GM23338 (cell line): Measurements from ENCODE around the gene PPP6R3. TPM values are rescaled to one million over a fixed set of nuclear protein-coding genes. Genes with fewer than 3 reads are reported as not detected.

ENCODE experiments used
- ATAC-seq: fragments of 200-7000 bp; cut with Tn5 transposase; 3 replicates; pipeline ENCODE4 v1.9.1; 2020
- DNase-seq: peaks from one replicate; pipeline ENCODE4 v3.0.0-alpha.2; 2015; ENCODE audit warnings: low spot score
- H2AFZ ChIP-seq: fragments of 200-600 bp; sonication (generic); 2 replicates; pipeline ENCODE4 v1.8.0; 2016; ENCODE audit warnings: antibody characterized with exemption, mild to moderate bottlenecking, moderate library complexity
- H3F3A ChIP-seq: fragments of 200-600 bp; sonication (generic); replicated peaks from 2 replicates; pipeline ENCODE4 v1.8.0; 2017; ENCODE audit warnings: antibody characterized with exemption, mixed run types, low read depth
- H3K27ac ChIP-seq: fragments of 200-600 bp; sonication (generic); 2 replicates; pipeline ENCODE4 v1.6.1; 2016; ENCODE audit warnings: low read depth
- H3K27me3 ChIP-seq: fragments of 200-600 bp; sonication (generic); 2 replicates; pipeline ENCODE4 v1.8.0; 2016; ENCODE audit warnings: mild to moderate bottlenecking, mixed run types, moderate library complexity; ENCODE audit not compliant: insufficient read depth
- H3K36me3 ChIP-seq: fragments of 200-600 bp; sonication (generic); 2 replicates; pipeline ENCODE4 v1.8.0; 2016; ENCODE audit warnings: mild to moderate bottlenecking; ENCODE audit not compliant: insufficient read depth
- H3K4me1 ChIP-seq: fragments of 200-600 bp; sonication (generic); 2 replicates; pipeline ENCODE4 v1.8.0; 2016; ENCODE audit warnings: mild to moderate bottlenecking, moderate library complexity; ENCODE audit not compliant: insufficient read depth
- H3K4me2 ChIP-seq: fragments of 200-600 bp; sonication (generic); 2 replicates; pipeline ENCODE4 v1.7.1; 2017; ENCODE audit warnings: mixed run types
- H3K4me3 ChIP-seq: fragments of 200-600 bp; sonication (generic); 2 replicates; pipeline ENCODE4 v1.6.1; 2016; ENCODE audit warnings: mixed run types
- H3K79me2 ChIP-seq: fragments of 200-600 bp; sonication (generic); replicated peaks from 2 replicates; pipeline ENCODE4 v1.8.0; 2017; ENCODE audit warnings: mild to moderate bottlenecking; ENCODE audit not compliant: insufficient read depth
- H3K9me2 ChIP-seq: fragments of 200-600 bp; sonication (generic); 2 replicates; pipeline ENCODE4 v1.8.0; 2017; ENCODE audit not compliant: insufficient read depth
- H4K20me1 ChIP-seq: fragments of 200-600 bp; sonication (generic); replicated peaks from 2 replicates; pipeline ENCODE4 v1.8.0; 2017; ENCODE audit warnings: mild to moderate bottlenecking; ENCODE audit not compliant: insufficient read depth
- H3K27ac Mint-ChIP-seq: 2 replicates; pipeline ENCODE4 v1.8.0; 2020; ENCODE audit warnings: inconsistent platforms, mild to moderate bottlenecking, moderate library complexity, mixed read lengths
- H3K27me3 Mint-ChIP-seq: 3 replicates; pipeline ENCODE4 v1.8.0; 2022; ENCODE audit warnings: low read depth, mild to moderate bottlenecking, moderate library complexity, mixed read lengths, inconsistent platforms; ENCODE audit not compliant: insufficient read depth, poor library complexity
- H3K36me3 Mint-ChIP-seq: 3 replicates; pipeline ENCODE4 v1.8.0; 2021; ENCODE audit warnings: low read depth, mild to moderate bottlenecking, inconsistent platforms, moderate library complexity, mixed read lengths
- H3K4me1 Mint-ChIP-seq: 3 replicates; pipeline ENCODE4 v1.8.0; 2020; ENCODE audit warnings: mild to moderate bottlenecking, inconsistent platforms, mixed read lengths
- H3K4me3 Mint-ChIP-seq: 3 replicates; pipeline ENCODE4 v1.8.0; 2021; ENCODE audit warnings: moderate library complexity, mild to moderate bottlenecking, inconsistent platforms, mixed read lengths
- H3K9me3 Mint-ChIP-seq: 3 replicates; pipeline ENCODE4 v1.8.0; 2020; ENCODE audit warnings: moderate library complexity, mild to moderate bottlenecking, inconsistent platforms, mixed read lengths
- EZH2 ChIP-seq: fragments of 200-600 bp; sonication (generic); IDR thresholded peaks from one replicate; pipeline ENCODE4 v1.8.0; 2017; ENCODE audit warnings: antibody characterized with exemption, mild to moderate bottlenecking, low read depth; ENCODE audit not compliant: unreplicated experiment
- EZH2phosphoT487 ChIP-seq: fragments of 200-600 bp; sonication (generic); IDR thresholded peaks from one replicate; pipeline ENCODE4 v1.8.1; 2018; ENCODE audit warnings: antibody characterized with exemption; ENCODE audit not compliant: unreplicated experiment
- JUNB ChIP-seq: IDR thresholded peaks from one replicate; pipeline ENCODE4 v1.6.1; 2016; ENCODE audit warnings: antibody characterized with exemption; ENCODE audit not compliant: unreplicated experiment
- POLR2AphosphoS5 ChIP-seq: IDR thresholded peaks from 2 replicates; pipeline ENCODE4 v1.6.1; 2016; ENCODE audit warnings: antibody characterized with exemption, low read depth
- REST ChIP-seq: IDR thresholded peaks from one replicate; pipeline ENCODE4 v1.6.1; 2018; ENCODE audit warnings: antibody characterized with exemption; ENCODE audit not compliant: unreplicated experiment
- ZNF331 ChIP-seq: fragments of 250-450 bp; sonication (Bioruptor Pico); IDR thresholded peaks from 2 replicates; pipeline ENCODE4 v1.5.0; 2020; ENCODE audit warnings: low read depth, mild to moderate bottlenecking, moderate library complexity
- polyA plus RNA-seq: library from polyadenylated mRNA; unstranded; fragments of >200 nt; fragmentation: Nextera tagmentation; extraction: Ambion mirVana; gene quantifications from 2 replicates; pipeline ENCODE4 v1.2.1, GENCODE V29; 2016
- total RNA-seq: library from RNA; depleted of rRNA; stranded (reverse); fragments of >200 nt; shearing (Covaris generic); gene quantifications from 2 replicates; pipeline ENCODE4 v1.2.3, GENCODE V29; 2014
- TF ChIP-seq, protein P1 (sequence below): fragments of 250-450 bp; sonication (Bioruptor Pico); IDR thresholded peaks from 2 replicates; pipeline ENCODE4 v1.5.0; 2020; ENCODE audit warnings: mild to moderate bottlenecking, moderate library complexity

Gene PPP6R3
- total and polyA plus RNA-seq, 2 experiments from 2014 or later: 170 to 268 TPM

DNA sequence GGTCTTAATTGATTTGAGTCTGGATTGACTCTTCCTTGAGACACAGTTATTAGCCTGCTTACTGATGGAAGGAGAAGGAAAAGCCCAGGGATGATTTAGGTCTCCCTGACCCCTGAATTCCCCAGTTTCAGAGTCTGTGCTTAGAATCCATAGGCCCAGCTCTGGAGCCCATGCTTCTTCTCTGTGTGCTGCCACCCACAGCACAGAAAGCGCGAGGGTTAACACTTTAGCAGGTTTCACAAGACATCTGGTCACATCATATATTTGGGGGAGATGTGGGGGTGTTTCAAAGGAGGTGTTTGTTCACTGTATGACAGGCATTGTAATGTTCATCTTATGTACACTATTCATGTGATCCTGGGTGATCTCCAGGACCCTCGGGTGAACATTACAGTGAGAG, 107.0 kb downstream of the PPP6R3 start (continued):
- no peak for TF ChIP-seq REST
- no peak for TF ChIP-seq JUNB
- no peak for TF ChIP-seq EZH2
- TF ChIP-seq EZH2phosphoT487: no peak

- Histone ChIP-seq H2AFZ (no peak overlapping the region), H3K4me1 (no peaks in the 10 kb centered on the region), H3K4me3 (no peak overlapping the region), H3K27me3 (no peaks in the 10 kb centered on the region), H3K4me2 (no peak overlapping the region), H3K9me2 (no peaks in the 10 kb centered on the region), H3K27ac (no peak overlapping the region), H3K36me3 (peaks cover 9% of the 10 kb centered on the region), H3F3A (0 out of 2 replicates have a peak, but pooled peaks cover 9% of the 10 kb centered on the region), H3K79me2 (peaks cover 53% of the 10 kb centered on the region), H4K20me1 (peaks cover 33% of the 10 kb centered on the region)
- H3K9me3 Mint-ChIP-seq: no peaks in the 10 kb centered on the region
- H3K27ac Mint-ChIP-seq: no peak overlapping the region
- H3K27me3 Mint-ChIP-seq: no peaks in the 10 kb centered on the region
- DNase-seq (no peak), ATAC-seq (no peak)
- TF ChIP-seq JUNB: no peak
- TF ChIP-seq ZNF331: no peak
- TF ChIP-seq EZH2: no peak
- no peak for TF ChIP-seq POLR2AphosphoS5
- TF ChIP-seq, protein P1, sequence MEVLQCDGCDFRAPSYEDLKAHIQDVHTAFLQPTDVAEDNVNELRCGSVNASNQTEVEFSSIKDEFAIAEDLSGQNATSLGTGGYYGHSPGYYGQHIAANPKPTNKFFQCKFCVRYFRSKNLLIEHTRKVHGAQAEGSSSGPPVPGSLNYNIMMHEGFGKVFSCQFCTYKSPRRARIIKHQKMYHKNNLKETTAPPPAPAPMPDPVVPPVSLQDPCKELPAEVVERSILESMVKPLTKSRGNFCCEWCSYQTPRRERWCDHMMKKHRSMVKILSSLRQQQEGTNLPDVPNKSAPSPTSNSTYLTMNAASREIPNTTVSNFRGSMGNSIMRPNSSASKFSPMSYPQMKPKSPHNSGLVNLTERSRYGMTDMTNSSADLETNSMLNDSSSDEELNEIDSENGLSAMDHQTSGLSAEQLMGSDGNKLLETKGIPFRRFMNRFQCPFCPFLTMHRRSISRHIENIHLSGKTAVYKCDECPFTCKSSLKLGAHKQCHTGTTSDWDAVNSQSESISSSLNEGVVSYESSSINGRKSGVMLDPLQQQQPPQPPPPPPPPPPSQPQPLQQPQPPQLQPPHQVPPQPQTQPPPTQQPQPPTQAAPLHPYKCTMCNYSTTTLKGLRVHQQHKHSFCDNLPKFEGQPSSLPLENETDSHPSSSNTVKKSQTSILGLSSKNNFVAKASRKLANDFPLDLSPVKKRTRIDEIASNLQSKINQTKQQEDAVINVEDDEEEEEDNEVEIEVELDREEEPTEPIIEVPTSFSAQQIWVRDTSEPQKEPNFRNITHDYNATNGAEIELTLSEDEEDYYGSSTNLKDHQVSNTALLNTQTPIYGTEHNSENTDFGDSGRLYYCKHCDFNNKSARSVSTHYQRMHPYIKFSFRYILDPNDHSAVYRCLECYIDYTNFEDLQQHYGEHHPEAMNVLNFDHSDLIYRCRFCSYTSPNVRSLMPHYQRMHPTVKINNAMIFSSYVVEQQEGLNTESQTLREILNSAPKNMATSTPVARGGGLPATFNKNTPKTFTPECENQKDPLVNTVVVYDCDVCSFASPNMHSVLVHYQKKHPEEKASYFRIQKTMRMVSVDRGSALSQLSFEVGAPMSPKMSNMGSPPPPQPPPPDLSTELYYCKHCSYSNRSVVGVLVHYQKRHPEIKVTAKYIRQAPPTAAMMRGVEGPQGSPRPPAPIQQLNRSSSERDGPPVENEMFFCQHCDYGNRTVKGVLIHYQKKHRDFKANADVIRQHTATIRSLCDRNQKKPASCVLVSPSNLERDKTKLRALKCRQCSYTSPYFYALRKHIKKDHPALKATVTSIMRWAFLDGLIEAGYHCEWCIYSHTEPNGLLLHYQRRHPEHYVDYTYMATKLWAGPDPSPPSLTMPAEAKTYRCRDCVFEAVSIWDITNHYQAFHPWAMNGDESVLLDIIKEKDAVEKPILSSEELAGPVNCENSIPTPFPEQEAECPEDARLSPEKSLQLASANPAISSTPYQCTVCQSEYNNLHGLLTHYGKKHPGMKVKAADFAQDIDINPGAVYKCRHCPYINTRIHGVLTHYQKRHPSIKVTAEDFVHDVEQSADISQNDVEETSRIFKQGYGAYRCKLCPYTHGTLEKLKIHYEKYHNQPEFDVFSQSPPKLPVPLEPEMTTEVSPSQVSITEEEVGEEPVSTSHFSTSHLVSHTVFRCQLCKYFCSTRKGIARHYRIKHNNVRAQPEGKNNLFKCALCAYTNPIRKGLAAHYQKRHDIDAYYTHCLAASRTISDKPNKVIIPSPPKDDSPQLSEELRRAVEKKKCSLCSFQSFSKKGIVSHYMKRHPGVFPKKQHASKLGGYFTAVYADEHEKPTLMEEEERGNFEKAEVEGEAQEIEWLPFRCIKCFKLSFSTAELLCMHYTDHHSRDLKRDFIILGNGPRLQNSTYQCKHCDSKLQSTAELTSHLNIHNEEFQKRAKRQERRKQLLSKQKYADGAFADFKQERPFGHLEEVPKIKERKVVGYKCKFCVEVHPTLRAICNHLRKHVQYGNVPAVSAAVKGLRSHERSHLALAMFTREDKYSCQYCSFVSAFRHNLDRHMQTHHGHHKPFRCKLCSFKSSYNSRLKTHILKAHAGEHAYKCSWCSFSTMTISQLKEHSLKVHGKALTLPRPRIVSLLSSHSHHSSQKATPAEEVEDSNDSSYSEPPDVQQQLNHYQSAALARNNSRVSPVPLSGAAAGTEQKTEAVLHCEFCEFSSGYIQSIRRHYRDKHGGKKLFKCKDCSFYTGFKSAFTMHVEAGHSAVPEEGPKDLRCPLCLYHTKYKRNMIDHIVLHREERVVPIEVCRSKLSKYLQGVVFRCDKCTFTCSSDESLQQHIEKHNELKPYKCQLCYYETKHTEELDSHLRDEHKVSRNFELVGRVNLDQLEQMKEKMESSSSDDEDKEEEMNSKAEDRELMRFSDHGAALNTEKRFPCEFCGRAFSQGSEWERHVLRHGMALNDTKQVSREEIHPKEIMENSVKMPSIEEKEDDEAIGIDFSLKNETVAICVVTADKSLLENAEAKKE (CRISPR knock-in tag): no peak
- no peak overlapping the region for H3K4me3 Mint-ChIP-seq
- H3K36me3 Mint-ChIP-seq: peaks cover 80% of the 10 kb centered on the region
- H3K4me1 Mint-ChIP-seq: no peaks in the 10 kb centered on the region; the same call in 2 of the 3 replicates
Measured at GRCh38 chr11:68569357-68569756, 108.8 kb downstream of the PPP6R3 start.
